GM19397 (cell line): ENCODE results near the gene CNOT1.
"Not testable (repeated sequence)": the region's sequence is repeated elsewhere in the genome, so short reads cannot be mapped to it uniquely, and the experiment has no call there.

Source experiments
- ATAC-seq: cut with Tn5 transposase; IDR thresholded peaks from one replicate; pipeline ENCODE4 v1.9.1; 2021; ENCODE audit warnings: mild to moderate bottlenecking, moderate library complexity; ENCODE audit not compliant: unreplicated experiment

The CNOT1 gene

DNA sequence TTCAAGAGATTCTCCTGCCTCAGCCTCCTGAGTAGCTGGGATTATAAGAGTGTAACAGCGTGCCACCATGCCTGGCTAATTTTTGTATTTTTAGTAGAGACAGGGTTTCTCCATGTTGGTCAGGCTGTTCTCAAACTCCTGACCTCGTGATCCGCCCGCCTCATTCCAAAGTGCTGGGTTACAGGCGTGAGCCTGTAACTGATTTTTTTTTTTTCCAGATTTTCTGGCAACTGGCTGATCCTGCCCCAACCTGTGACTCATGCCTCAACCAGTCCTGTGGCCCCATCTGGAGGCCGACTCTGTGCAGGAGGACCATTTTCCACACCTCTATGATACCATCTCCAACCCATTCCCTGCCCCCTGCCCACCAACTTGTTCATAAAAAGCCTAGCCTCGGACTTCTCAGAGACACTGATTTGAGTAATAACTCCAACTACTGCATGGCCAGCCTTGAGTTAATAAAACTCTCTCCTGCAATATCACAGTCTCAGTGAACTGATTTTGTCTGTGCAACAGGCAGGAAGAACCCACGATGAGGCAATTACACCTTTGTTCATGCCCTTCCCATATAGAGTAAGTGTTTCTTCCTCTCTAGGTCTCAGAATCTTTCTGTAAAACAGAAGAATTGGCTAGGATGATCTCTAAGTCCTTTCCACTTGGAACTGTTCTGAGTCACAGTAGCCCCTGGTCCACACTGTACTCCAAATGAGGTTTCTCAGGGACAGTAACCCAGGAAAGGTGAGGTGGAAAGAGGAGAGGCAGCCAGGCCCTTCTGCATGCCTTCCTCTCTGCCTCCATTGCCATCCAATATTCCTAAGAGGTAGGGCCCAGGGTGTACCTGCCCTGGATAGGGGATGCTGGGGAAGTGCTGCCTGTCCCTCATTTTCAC lies 8.8 kb upstream of the CNOT1 start:
- no peak for ATAC-seq

DNA sequence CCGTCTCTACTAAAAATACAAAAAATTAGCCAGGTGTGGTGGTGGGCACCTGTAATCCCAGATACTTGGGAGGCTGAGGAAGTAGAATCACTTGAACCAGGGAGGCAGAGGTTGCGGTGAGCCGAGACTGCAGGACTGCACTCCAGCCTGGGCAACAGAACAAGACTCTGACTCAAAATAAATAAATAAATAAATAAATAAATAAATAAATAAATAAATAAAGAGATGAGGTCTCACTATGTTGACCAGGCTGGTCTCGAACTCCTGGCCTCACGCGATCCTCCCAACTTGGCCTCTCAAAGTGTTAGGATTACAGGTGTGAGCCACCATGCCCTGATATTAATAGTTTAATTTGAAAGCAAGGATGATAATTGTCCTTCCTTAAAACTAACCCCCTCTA lies 7.4 kb upstream of the CNOT1 start:
- ATAC-seq = not testable (repeated sequence)

DNA sequence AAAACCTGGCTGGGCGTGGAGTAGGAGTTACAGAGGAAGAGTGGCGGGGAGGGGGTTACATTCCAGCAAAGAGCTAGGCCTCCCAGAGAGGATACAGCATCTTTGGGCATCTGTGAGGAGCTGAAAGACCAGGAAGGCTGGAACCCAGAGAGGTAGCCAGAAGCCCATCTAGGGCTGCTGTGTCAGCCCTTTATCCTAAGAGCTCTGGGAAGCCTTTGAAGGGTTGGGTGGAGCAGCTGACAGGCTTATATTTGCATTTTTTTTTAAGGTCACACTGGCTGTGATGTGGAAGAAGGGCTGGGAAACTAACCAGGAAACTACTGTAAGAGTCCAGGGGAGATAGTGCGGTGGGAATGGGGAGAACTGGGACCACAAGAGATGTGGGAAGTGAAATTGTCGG lies 6.8 kb upstream of the CNOT1 start:
- ATAC-seq = no peak

DNA sequence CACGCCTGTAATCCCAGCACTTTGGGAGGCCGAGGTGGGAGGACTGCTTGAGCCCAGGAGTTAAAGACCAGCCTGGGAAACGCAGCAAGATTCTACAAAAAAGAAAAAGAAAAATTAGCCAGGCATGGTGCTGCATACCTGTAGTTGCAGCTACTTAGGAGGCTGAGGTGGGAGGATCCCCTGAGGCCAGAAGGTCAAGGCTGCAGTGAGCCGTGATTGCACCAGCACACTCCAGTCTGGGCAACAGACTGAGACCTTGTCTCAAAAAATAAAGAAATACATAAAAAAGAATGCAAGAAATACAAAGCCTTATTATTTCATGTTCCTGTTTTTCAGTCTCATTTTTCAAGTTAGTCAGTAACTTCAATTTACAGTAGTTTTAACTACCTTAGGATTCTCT lies 5.9 kb upstream of the CNOT1 start:
- ATAC-seq = no peak

DNA sequence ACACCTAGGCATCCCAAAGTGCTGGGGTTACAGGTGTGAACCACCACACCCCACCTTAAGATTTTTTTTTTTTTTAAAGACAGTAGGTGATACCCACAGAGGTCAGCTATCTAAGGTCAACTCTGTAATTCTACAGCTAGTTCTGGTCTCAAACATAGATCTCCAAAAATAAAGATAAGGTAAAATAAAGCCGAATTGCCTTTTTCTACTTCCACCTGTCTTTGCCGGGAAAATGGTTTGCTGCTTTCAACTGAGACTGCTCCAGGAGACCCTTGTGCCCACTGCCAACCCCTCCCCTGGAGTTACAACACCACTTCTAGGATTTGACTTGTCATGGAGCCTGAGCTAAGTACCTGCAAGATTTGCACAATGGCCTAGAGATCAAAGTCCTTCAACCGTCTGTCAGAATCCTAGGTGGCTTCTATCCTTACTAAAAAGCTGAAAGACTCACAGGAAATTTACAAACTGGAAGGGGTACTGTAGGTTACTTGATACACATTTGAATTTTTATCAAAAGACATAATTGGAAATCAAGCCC lies 4.7 kb upstream of the CNOT1 start:
- ATAC-seq = no peak

DNA sequence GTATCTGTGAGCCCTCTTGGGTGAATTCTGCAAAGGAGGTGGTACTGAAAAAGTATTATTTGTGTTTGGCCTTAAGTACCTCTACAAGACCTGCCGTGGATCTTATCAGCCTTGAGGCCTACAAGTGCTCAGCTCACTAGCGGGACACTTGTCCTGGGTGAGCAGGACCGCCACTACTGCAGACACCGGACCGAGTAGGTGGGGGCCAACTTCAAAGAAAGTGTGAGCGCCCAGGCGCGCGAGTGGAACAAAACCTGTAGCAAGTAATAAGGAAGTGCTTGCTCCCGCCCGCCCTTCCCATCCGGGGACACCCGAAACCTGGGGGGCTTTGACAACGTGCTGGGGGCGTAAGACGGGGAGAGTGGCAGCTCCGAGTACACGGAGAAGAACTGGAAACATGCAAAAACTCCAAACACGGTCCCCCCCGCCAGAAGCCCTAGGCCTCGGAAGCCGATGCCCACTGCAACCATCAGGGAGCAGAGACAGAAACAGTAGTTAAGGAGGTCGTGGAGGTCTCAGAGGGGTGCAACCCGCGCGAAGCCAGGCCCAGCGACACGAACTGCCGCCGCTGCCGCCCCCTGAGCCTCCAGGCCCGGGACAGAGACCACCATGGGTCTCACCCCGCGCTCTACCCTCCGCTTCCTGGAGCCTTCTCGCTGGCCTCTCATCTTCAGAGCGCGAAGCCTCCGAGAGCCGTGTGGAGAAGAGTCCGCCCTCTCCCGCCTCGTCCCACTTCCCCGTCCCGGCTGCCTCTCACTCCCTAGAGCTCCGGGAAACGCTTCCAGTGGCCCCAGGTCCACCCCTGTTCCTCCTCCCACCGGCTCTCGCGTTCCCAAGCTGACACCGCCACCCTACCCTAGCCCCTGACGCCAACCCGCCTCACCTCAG lies 537 bp downstream of the CNOT1 start:
- ATAC-seq = peak; percentile 0

DNA sequence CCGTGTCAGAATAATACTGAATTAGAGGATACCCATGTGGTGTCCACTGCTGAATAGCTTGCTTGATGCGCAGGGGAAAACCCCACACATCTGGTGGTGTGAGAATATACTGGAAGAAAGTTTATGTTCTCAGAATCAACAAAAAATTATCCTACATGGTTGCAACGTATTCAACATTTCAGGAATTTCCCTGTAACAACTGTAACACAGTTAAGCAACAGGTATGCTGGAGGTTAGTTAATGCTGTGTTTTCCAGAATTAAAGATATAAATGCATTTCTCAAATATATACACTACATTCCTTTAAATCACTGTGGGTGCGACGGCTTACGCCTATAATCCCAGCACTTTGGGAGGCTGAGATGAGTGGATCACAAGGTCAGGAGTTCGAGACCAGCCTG lies 5.4 kb downstream of the CNOT1 start:
- ATAC-seq = no peak

DNA sequence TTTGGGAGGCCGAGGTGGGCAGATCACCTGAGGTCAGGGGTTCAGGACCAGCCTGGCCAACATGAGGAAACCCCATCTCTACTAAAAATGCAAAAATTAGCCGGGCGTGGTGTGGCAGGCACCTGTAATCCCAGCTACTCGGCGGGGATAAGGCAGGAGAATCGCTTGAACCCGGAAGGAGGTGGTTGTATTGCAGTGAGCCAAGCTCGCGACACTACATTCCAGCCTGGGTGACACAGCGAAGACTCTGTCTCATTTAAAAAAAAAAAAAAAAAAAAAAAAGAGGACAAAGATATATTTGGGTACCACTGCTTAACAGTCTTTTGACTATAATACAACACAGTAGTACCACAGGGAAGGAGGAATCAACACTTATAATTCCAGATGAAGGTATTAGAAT lies 9.2 kb downstream of the CNOT1 start:
- ATAC-seq = no peak

DNA sequence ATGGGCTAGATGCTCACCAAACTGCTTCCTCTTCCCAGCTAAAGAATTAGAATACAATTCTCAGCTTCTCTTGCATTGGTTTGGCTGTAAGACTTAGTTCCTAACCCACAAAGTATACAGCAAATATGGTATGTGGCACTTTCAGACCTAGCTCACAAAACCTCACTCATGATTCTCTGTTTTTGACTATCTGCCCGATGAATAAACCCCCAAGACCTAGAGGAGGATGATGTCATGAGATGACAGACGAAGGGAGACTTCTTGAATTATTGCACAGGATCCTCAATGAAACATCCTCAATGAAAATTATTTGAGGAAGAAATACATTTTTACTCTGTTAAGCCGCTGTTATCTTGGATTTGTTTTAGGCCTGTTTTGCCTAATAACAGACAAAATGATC lies 14.3 kb downstream of the CNOT1 start:
- no peak for ATAC-seq

DNA sequence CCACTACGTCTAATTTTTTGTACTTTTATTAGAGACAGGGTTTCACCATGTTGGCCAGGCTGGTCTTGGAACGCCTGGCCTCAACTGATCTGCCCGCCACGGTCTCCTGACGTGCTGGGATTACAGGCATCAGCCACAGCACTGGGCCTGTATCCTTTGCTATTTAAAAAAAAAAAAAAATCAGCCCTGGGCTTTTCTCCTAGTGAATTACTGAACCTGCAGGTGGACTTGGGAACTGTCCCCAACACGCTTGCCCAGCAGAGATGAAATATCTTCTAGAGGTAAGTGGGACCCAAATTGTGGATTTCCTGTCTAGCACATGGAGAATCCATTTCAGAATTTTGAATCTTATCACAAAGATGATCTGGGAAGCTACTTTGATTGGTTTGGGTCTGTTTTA lies 14.8 kb downstream of the CNOT1 start:
- no peak for ATAC-seq

DNA sequence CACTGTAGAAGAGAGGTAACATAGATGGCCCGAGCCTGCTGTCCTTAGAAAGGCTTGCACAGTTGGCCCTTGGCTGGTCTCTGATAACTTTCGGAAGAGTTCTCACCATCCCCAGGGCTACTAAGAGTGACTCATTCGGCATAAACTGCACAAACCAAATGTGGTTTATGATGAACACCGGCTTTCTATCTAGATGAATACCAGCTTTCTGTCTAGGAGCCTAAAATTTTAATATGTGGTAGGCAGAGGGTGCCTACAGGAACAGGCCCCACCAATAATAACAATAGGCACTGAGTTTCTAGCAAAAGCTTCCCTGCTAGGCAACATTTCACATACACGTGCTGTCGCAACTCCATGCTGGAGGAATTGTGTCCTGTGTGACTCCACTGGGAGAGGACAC lies 15.4 kb downstream of the CNOT1 start:
- no peak for ATAC-seq

DNA sequence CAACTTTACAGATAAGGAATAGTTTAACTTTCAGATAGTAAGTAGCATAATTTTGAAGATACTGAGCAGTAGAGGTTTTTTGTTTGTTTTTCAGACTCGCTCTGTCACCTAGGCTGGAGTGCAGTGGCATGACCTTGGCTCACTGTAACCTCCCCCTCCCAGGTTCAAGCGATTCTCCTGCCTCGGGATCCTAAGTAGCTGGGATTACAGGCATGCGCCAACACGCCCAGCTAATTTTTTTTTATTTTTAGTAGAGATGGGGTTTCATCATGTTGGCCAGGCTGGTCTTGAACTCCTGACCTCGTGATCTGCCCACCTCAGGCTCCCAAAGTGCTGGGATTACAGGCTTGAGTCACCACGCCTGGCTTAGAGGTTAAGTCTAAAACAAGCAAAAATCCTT lies 16.7 kb downstream of the CNOT1 start:
- not testable (repeated sequence) for ATAC-seq

DNA sequence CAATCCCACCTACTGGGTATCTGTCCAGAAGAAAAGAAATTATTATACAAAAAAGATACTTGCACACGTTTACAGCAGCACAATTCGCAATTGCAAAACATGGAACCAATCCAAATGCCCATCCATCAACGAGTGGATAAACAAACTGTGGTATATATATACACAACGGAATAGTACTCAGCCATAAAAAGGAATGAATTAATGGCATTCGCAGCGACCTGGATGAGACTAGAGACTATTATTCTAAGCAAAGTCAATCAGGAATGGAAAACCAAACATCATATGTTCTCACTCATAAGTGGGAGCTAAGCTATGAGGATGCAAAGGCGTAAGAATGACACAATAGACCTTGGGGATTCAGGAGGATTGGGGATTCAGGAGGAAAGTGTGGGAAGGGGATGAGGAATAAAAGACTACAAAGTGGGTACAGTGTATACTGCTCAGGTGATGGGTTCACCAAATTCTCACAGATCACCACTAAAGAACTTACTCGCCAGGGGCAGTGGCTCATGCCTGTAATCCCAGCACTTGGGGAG lies 21.0 kb downstream of the CNOT1 start:
- no peak for ATAC-seq

DNA sequence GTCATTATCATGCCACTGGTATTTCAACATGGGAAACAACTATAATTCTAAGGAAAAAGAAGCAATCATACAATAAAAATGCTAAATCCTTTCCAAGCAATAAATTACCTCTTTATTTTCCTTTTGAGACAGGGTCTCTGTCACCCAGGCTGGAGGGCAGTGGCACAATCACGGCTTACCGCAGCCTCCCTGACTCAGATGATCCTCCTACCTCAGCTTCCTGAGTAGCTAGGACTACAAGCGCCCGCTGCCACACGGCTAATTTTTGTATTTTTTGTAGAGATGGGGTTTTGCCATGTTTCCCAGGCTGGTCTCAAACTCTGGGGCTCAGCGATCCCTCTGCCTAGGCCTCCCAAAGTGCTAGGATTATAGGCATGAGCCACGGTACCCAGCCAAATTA lies 24.1 kb downstream of the CNOT1 start:
- ATAC-seq = no peak

DNA sequence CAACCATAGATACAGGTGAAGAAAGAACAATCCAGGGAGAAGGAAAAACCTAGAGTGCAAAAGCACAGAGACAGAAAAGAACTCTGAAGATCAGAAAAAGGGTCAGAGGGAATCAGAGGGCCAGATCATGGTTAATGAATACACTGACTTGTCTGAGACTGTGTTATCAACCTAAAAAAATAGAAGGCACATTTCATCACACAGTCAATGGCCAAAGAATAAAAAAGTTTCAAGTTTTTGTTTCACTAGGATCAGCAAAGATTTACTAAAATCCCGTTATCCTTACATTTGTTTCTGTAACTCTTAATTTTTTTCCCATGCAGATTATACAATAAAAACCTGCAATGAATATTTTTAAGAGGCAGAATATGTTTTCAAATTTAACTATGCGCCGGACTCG lies 38.5 kb downstream of the CNOT1 start:
- no peak for ATAC-seq

DNA sequence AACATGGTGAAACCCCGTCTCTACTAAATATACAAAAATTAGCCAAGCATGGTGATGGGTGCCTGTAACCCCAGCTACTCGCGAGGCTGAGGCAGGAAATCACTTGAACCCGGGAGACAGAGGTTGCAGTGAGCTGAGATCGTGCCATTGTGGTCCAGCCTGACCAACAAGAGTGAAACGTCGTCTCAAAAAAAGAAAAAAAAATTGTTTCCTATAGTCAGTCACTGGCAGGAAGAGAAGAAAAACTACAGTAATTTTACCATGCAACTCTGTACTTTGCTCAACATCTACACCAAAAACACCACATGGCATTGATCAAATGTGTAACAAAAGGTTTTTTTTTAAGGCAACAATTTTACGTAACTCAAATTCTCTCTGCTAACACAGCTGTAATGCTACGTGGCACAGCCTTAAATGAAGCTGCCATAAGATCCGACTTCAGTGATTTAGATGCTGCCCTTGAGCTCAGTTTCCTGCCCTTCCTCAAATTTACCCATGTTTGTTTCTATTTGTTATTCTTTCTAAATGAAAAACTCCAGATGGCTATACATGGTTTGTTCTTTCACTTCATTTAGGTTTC lies 40.2 kb downstream of the CNOT1 start:
- ATAC-seq = no peak

DNA sequence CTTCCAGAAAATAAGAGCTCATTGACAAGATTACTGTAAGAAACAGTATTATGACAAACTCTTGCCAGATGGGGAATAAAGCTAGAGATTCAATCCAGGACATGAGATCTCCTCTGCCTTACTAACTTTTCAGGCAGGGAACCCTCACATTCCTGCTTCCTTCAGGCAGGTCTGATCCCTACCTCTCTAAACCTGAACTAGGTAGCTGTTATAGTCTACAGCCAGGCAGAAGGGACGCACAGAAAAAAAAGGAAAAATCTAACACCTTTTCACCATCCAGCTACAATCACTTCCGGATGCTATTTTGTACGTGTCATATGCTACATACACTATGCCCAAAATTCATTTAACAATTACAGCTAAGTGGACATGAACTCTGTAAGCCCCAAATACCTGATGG lies 41.2 kb downstream of the CNOT1 start:
- ATAC-seq = no peak

DNA sequence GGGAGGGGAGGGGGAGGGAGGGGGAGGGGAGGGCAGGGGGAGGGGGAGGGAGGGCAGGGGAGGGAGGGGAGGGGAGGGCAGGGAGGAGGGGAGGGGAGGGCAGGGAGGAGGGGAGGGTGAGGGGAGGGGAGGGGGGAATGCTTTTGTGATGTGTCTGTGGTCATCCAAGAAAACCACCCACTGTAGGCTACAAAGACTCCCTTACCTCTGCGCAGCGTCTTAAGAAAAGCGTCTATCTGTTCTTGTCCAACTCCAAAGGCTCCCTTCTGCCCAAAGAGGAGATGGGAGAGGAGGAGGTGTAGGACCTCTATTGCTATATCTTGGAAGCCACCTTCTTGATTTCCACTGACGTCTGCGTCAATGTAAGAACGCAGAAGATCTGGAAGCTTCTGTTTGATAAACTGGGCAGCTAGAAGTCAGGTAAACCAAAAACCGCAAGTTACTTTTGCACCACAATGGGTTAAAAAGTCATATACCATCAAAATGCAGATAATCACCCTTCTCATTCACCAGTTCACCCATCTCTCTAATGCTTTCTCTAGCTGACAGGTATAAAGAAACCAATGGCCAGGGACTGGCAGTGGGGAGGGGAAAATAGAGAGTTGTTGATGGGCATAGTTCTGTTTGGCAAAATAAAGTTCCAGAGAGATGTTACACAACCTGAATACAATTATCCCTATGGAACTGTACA lies 43.1 kb downstream of the CNOT1 start:
- no peak for ATAC-seq

DNA sequence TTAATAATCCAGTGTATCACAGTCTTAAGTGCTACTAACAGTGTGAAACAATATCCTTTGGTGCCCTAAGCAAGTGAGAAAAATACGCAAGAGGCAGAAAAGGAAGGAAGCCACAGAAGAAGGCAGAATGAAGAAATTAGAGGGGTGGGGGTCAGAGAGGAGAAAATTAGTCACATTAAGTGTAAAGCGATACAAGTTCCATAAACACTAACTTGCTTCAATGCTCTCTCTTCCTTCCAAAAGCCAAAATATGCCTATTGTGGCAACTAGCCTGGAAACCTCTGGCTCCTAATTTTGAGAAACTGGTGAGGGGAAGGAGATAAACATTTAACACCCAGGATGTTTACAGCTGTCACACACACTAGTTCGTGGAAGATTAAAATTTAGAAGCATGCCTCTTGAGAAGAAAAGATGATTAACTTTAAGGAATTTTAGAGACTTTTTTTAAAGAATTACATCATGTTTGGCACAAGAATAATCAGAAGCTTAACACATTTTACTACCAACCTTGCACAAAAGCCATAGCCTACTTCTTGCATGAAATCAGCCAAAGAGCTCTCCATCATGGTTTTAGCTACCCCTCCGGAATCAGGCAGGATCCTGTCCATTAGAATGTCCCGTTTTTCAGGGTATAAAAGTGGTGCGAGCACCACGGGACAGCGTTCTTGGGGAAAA lies 44.7 kb downstream of the CNOT1 start:
- no peak for ATAC-seq
